Testis (tissue), 3 donors: ENCODE measurements around the gene AHCYL1. TPM values are rescaled to one million over a fixed set of nuclear protein-coding genes. Genes with fewer than 3 reads are reported as not detected.
"Not testable (repeated sequence)": the region's sequence is repeated elsewhere in the genome, so short reads cannot be mapped to it uniquely, and the experiment has no call there.

ENCODE experiments used
- DNase-seq: peaks from one replicate; pipeline ENCODE4 v3.0.0-alpha.2; 2019
- H3K27ac ChIP-seq, 2 donors: fragments of 200-600 bp; sonication (generic); one replicate each; pipeline ENCODE4 v1.5.1; 2019
- H3K27me3 ChIP-seq: fragments of 200-600 bp; sonication (generic); one replicate; pipeline ENCODE4 v1.5.1; 2019
- H3K36me3 ChIP-seq: fragments of 200-600 bp; sonication (generic); one replicate; pipeline ENCODE4 v1.5.1; 2017; ENCODE audit warnings: low read depth; ENCODE audit errors: missing control alignments
- H3K4me1 ChIP-seq: fragments of 200-600 bp; sonication (generic); one replicate; pipeline ENCODE4 v1.5.1; 2019
- H3K4me3 ChIP-seq, 2 donors: fragments of 200-600 bp; sonication (generic); one replicate each; pipeline ENCODE4 v1.5.1; 2017 to 2019
- H3K9me3 ChIP-seq: fragments of 200-600 bp; sonication (generic); one replicate; pipeline ENCODE4 v1.5.1; 2017
- CTCF ChIP-seq, 3 experiments: fragments of 450-650 bp in 2 of 3; fragments of 200-600 bp in 1 of 3; sonication (generic) in 1 of 3; IDR thresholded peaks; one replicate each; pipeline ENCODE4 v1.5.1; 2016 to 2019; ENCODE audit warnings: antibody characterized with exemption in 3 of 3, mild to moderate bottlenecking in 2 of 3, moderate library complexity in 1 of 3
- POLR2A ChIP-seq: fragments of 450-650 bp; IDR thresholded peaks from one replicate; pipeline ENCODE4 v1.6.1; 2017; ENCODE audit warnings: antibody characterized with exemption, mild to moderate bottlenecking, moderate library complexity
- WGBS, 2 donors: methylation state at CpG; one replicate each; pipeline ENCODE4 v1.1.5; 2018; 5-methylcytosine and 5-hydroxymethylcytosine counted together
- intact Hi-C: fragments of 100-400 bp; cut with DNase I; formaldehyde crosslinking; loops from one replicate; pipeline ENCODE4 v1.15.1; 2023; ENCODE audit warnings: low total_unique reads
- polyA plus RNA-seq: library from polyadenylated mRNA; stranded (reverse); fragments of 350-450 nt; fragmentation: Illumina TruSeq; extraction: RNeasy Lipid Tissue Mini Kit (QIAGEN cat#74804); gene quantifications from one replicate; pipeline ENCODE4 v1.2.3, GENCODE V29; 2014; ENCODE audit warnings: low read depth, low replicate concordance; ENCODE audit not compliant: insufficient read depth
- total RNA-seq, 2 donors: library from RNA; depleted of rRNA; stranded (reverse); fragments of >200 nt; gene quantifications; one replicate each; pipeline ENCODE4 v1.2.3, GENCODE V29; 2016

AHCYL1 gene
- total and polyA plus RNA-seq, 3 donors from 2014 or later, result 48.5 to 64.3 (median 59.1) TPM

GRCh38 chr1:110024613-110025012 is 40.0 kb downstream of the AHCYL1 start:
- 91 to 94% methylated on average over 4 of the region's 4 CpGs for WGBS, 2 donors
- Histone ChIP-seq H3K4me1 (no peaks in the 10 kb centered on the region), H3K9me3 (no peaks in the 10 kb centered on the region), H3K4me3 (no peak overlapping the region), H3K27me3 (no peaks in the 10 kb centered on the region), H3K36me3 (no peaks in the 10 kb centered on the region), H3K27ac (no peak overlapping the region)
- intact Hi-C loops, result no loop called here
- TF ChIP-seq POLR2A, result no peak
- no peak for TF ChIP-seq CTCF (IDR thresholded peaks at IDR 0.05)
- DNase-seq, result no peak

GRCh38 chr1:110030687-110031086 is 46.1 kb downstream of the AHCYL1 start:
- intact Hi-C loops, H3K4me3 ChIP-seq, H3K27me3 ChIP-seq, DNase-seq, H3K9me3 ChIP-seq, H3K4me1 ChIP-seq, H3K27ac ChIP-seq, H3K36me3 ChIP-seq: not testable (repeated sequence)
- 80% methylated on average over 4 of the region's 4 CpGs for WGBS, 2 donors

GRCh38 chr1:110032327-110032726 is 47.8 kb downstream of the AHCYL1 start:
- intact Hi-C loops, result no loop called here
- no peak for TF ChIP-seq CTCF (IDR thresholded peaks at IDR 0.05)
- TF ChIP-seq POLR2A, result no peak
- H3K27me3 ChIP-seq, result no peaks in the 10 kb centered on the region
- no peak for DNase-seq
- no peaks in the 10 kb centered on the region for H3K36me3 ChIP-seq
- H3K9me3 ChIP-seq, result no peaks in the 10 kb centered on the region
- H3K27ac ChIP-seq, result no peak overlapping the region
- WGBS, 2 donors, result 92 to 94% methylated on average over 2 of the region's 2 CpGs
- peaks cover 10% of the 10 kb centered on the region for H3K4me1 ChIP-seq
- no peak overlapping the region for H3K4me3 ChIP-seq

GRCh38 chr1:110033421-110033820 is 48.9 kb downstream of the AHCYL1 start:
- 69 to 73% methylated on average over 5 of the region's 5 CpGs for WGBS, 2 donors
- Histone ChIP-seq H3K9me3 (no peaks in the 10 kb centered on the region), H3K4me3 (no peak overlapping the region), H3K27ac (no peak overlapping the region), H3K36me3 (no peaks in the 10 kb centered on the region), H3K4me1 (peaks cover 10% of the 10 kb centered on the region), H3K27me3 (no peaks in the 10 kb centered on the region)
- no peak for TF ChIP-seq POLR2A
- TF ChIP-seq CTCF (IDR thresholded peaks at IDR 0.05), result no peak
- DNase-seq, result no peak
- intact Hi-C loops, result no loop called here

- DNase-seq, result no peak
- no peaks in the 10 kb centered on the region for H3K9me3 ChIP-seq
- H3K36me3 ChIP-seq, result no peaks in the 10 kb centered on the region
- H3K27me3 ChIP-seq, result no peaks in the 10 kb centered on the region
- intact Hi-C loops, result no loop called here
- TF ChIP-seq CTCF (IDR thresholded peaks at IDR 0.05), result no peak
- TF ChIP-seq POLR2A, result no peak
- WGBS, 2 donors, result 37 to 46% methylated on average over 4 of the region's 4 CpGs
- H3K27ac ChIP-seq, result peak overlapping the region; percentile 88 to 94
- H3K4me3 ChIP-seq, result peak overlapping the region; percentile 75 to 100
- H3K4me1 ChIP-seq, result peaks cover 10% of the 10 kb centered on the region
Observed at GRCh38 chr1:110034040-110034450, 49.5 kb downstream of the AHCYL1 start.
